HFFc6 (cell line): ENCODE results near the gene OVCH2. TPM values are rescaled to one million over a fixed set of nuclear protein-coding genes. Genes with fewer than 3 reads are reported as not detected.
A peak's percentile ranks its signal among the peaks of the same experiment; 100 is the strongest.
"Not testable (repeated sequence)": the region's sequence is repeated elsewhere in the genome, so short reads cannot be mapped to it uniquely, and the experiment has no call there.

Experiments used
- DNase-seq: peaks from one replicate; pipeline ENCODE4 v3.0.0-alpha.2; 2018
- H3K27ac Mint-ChIP-seq: 2 replicates; pipeline ENCODE4 v1.8.0; 2020; ENCODE audit warnings: mild to moderate bottlenecking, mixed read lengths
- H3K27me3 Mint-ChIP-seq: 2 replicates; pipeline ENCODE4 v1.8.0; 2021; ENCODE audit warnings: mild to moderate bottlenecking, moderate library complexity, mixed read lengths; ENCODE audit not compliant: insufficient read depth
- H3K36me3 Mint-ChIP-seq: 2 replicates; pipeline ENCODE4 v1.8.0; 2021; ENCODE audit warnings: low read depth, mixed read lengths
- H3K4me1 Mint-ChIP-seq: 2 replicates; pipeline ENCODE4 v1.8.0; 2020; ENCODE audit warnings: low read depth, mixed read lengths
- H3K4me3 Mint-ChIP-seq: 2 replicates; pipeline ENCODE4 v1.8.0; 2020; ENCODE audit warnings: mild to moderate bottlenecking, moderate library complexity, mixed read lengths
- H3K9me3 Mint-ChIP-seq: 2 replicates; pipeline ENCODE4 v1.8.0; 2020; ENCODE audit warnings: mild to moderate bottlenecking, mixed read lengths
- CTCF ChIP-seq: fragments of 200-600 bp; sonication (generic); IDR thresholded peaks from 2 replicates; pipeline ENCODE4 v1.5.0; 2021; ENCODE audit warnings: antibody characterized with exemption, mild to moderate bottlenecking
- total RNA-seq, 6 experiments: library from RNA; stranded (reverse); fragmentation: NEBNext Ultra II Directional; extraction: Animal tissue kit (Norgen Biotek cat#: 25700); gene quantifications; 2 replicates in 1 of 6; 3 replicates in 5 of 6; pipeline ENCODE4 v1.2.3, GENCODE V29; 2021

Gene OVCH2
- total RNA-seq, 6 experiments from 2014 or later: not detected

GRCh38 chr11:7666292-7666866, 39.9 kb downstream of the OVCH2 start:
- Mint-ChIP-seq H3K27ac (no peak overlapping the region), H3K4me3 (no peak overlapping the region), H3K9me3 (no peaks in the 10 kb centered on the region), H3K4me1 (no peaks in the 10 kb centered on the region), H3K36me3 (peaks cover 4% of the 10 kb centered on the region), H3K27me3 (no peaks in the 10 kb centered on the region; the same call in 1 of the 2 replicates)
- no peak for TF ChIP-seq CTCF
- DNase-seq: no peak

- Mint-ChIP-seq H3K27me3 (no peaks in the 10 kb centered on the region; the same call in 1 of the 2 replicates), H3K27ac (no peak overlapping the region), H3K4me1 (no peaks in the 10 kb centered on the region), H3K4me3 (no peak overlapping the region), H3K9me3 (no peaks in the 10 kb centered on the region), H3K36me3 (peaks cover 4% of the 10 kb centered on the region)
- peak; percentile 65 for DNase-seq
- TF ChIP-seq CTCF: peak; percentile 97
Observed at GRCh38 chr11:7665473-7666291, 40.6 kb downstream of the OVCH2 start.

- no peak for TF ChIP-seq CTCF
- no peaks in the 10 kb centered on the region for H3K27me3 Mint-ChIP-seq
- no peak for DNase-seq
- H3K4me1 Mint-ChIP-seq: no peaks in the 10 kb centered on the region
- peaks cover 4% of the 10 kb centered on the region for H3K36me3 Mint-ChIP-seq
- no peaks in the 10 kb centered on the region for H3K9me3 Mint-ChIP-seq
- no peak overlapping the region for H3K4me3 Mint-ChIP-seq
- H3K27ac Mint-ChIP-seq: no peak overlapping the region
Observed at GRCh38 chr11:7664867-7665266, 41.4 kb downstream of the OVCH2 start.

- not testable (repeated sequence) for H3K27ac Mint-ChIP-seq
Observed at GRCh38 chr11:7663531-7663930, 42.7 kb downstream of the OVCH2 start.

GRCh38 chr11:7657306-7658025, 48.8 kb downstream of the OVCH2 start:
- no peaks in the 10 kb centered on the region; the same call in 1 of the 2 replicates for H3K36me3 Mint-ChIP-seq
- no peaks in the 10 kb centered on the region for H3K4me1 Mint-ChIP-seq
- H3K27me3 Mint-ChIP-seq: peaks cover 2% of the 10 kb centered on the region; the same call in 1 of the 2 replicates
- no peak overlapping the region for H3K4me3 Mint-ChIP-seq
- peak; percentile 52 for DNase-seq
- H3K27ac Mint-ChIP-seq: no peak overlapping the region
- TF ChIP-seq CTCF: peak; percentile 78
- H3K9me3 Mint-ChIP-seq: no peaks in the 10 kb centered on the region

More at GRCh38 chr11:7663531-7663930, 42.7 kb downstream of the OVCH2 start:
- not testable (repeated sequence) for H3K27me3 Mint-ChIP-seq, H3K9me3 Mint-ChIP-seq, H3K36me3 Mint-ChIP-seq, H3K4me3 Mint-ChIP-seq, H3K4me1 Mint-ChIP-seq, DNase-seq
